Measurements from ENCODE around the gene ATP2B2.

DNA sequence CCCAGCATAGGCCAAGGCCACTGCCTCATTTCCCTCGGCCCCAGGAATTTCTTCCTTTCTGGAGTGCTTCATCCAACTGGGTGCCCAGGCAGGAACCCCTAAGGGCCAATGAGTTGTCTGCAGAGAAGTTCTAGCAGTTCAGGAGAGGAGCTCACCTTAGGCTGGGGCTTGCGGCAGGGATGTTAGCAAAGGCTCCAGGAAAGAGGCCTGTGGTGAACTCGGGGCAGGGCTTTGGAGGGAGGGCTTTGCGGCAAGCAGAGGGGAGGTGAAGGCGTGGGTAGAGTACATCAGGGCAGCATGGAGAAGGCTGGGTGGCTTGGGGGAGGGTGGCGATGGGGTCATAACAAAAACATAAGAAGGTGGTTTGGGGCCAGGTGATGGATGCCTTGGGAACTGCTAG lies 213.7 kb downstream of the ATP2B2 start:
- no peak for TF ChIP-seq JUN (IDR thresholded peaks at IDR 0.05)
- no peak for TF ChIP-seq MAZ (IDR thresholded peaks at IDR 0.05; ENCODE audit: borderline replicate concordance, low read depth, low read length)
- TF ChIP-seq, protein P1, sequence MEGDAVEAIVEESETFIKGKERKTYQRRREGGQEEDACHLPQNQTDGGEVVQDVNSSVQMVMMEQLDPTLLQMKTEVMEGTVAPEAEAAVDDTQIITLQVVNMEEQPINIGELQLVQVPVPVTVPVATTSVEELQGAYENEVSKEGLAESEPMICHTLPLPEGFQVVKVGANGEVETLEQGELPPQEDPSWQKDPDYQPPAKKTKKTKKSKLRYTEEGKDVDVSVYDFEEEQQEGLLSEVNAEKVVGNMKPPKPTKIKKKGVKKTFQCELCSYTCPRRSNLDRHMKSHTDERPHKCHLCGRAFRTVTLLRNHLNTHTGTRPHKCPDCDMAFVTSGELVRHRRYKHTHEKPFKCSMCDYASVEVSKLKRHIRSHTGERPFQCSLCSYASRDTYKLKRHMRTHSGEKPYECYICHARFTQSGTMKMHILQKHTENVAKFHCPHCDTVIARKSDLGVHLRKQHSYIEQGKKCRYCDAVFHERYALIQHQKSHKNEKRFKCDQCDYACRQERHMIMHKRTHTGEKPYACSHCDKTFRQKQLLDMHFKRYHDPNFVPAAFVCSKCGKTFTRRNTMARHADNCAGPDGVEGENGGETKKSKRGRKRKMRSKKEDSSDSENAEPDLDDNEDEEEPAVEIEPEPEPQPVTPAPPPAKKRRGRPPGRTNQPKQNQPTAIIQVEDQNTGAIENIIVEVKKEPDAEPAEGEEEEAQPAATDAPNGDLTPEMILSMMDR (IDR thresholded peaks at IDR 0.05) = no peak
- TF ChIP-seq POLR2A (IDR thresholded peaks at IDR 0.05; ENCODE audit: low read length) = no peak
- no peak for TF ChIP-seq RARB (CRISPR knock-in tag; IDR thresholded peaks at IDR 0.05)
- TF ChIP-seq RNF2 (IDR thresholded peaks at IDR 0.05; ENCODE audit: borderline replicate concordance, low read depth) = no peak
- TF ChIP-seq GATA3 (IDR thresholded peaks at IDR 0.05; ENCODE audit: borderline replicate concordance) = no peak
- TF ChIP-seq, protein P2, sequence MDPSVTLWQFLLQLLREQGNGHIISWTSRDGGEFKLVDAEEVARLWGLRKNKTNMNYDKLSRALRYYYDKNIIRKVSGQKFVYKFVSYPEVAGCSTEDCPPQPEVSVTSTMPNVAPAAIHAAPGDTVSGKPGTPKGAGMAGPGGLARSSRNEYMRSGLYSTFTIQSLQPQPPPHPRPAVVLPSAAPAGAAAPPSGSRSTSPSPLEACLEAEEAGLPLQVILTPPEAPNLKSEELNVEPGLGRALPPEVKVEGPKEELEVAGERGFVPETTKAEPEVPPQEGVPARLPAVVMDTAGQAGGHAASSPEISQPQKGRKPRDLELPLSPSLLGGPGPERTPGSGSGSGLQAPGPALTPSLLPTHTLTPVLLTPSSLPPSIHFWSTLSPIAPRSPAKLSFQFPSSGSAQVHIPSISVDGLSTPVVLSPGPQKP (IDR thresholded peaks at IDR 0.05; ENCODE audit: low read depth, low read length) = no peak
- no peak for TF ChIP-seq NFE2L2 (conservative IDR thresholded peaks at IDR 0.05; ENCODE audit: low read length)
- TF ChIP-seq POLR2AphosphoS2 (conservative IDR thresholded peaks at IDR 0.05; ENCODE audit: low read length) = no peak
